Loucy (cell line): ENCODE data around the gene ZGRF1.

ENCODE experiments used
- EZH2phosphoT487 ChIP-seq: fragments of 200-600 bp; IDR thresholded peaks from 2 replicates; pipeline ENCODE4 v1.6.1; 2018; ENCODE audit warnings: antibody characterized with exemption, mild to moderate bottlenecking, moderate library complexity, borderline replicate concordance
- TF ChIP-seq, protein P1 (sequence below): fragments of 200-600 bp; sonication (generic); conservative IDR thresholded peaks from 2 replicates; pipeline ENCODE4 v1.5.1; 2014; ENCODE audit warnings: mild to moderate bottlenecking, antibody characterized with exemption, low read length

DNA sequence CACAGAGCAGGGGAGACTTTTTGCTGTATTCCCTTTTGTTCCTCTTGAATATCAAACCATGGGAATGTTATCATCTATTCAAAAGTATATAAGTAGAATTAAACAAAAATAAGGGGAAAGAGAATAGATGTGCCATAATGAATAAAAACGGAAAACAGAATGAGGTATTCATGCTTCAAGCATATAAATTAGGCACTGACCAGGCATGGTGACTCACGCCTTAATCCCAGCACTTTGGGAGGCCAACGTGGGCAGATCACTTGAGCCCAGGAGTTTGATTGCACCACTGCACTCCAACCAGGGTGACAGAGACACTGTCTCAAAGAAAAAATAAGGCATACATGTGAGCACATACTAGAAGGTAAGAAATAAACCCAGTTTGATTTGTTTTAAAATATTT is 104.4 kb downstream of the ZGRF1 start:
- TF ChIP-seq, protein P1, sequence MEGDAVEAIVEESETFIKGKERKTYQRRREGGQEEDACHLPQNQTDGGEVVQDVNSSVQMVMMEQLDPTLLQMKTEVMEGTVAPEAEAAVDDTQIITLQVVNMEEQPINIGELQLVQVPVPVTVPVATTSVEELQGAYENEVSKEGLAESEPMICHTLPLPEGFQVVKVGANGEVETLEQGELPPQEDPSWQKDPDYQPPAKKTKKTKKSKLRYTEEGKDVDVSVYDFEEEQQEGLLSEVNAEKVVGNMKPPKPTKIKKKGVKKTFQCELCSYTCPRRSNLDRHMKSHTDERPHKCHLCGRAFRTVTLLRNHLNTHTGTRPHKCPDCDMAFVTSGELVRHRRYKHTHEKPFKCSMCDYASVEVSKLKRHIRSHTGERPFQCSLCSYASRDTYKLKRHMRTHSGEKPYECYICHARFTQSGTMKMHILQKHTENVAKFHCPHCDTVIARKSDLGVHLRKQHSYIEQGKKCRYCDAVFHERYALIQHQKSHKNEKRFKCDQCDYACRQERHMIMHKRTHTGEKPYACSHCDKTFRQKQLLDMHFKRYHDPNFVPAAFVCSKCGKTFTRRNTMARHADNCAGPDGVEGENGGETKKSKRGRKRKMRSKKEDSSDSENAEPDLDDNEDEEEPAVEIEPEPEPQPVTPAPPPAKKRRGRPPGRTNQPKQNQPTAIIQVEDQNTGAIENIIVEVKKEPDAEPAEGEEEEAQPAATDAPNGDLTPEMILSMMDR: no peak
- TF ChIP-seq EZH2phosphoT487: no peak
